ENCODE data around the gene STON1.
"Not testable (repeated sequence)": the region's sequence is repeated elsewhere in the genome, so short reads cannot be mapped to it uniquely, and the experiment has no call there.

Gene STON1

GRCh38 chr2:48574353-48575287, 44.7 kb downstream of the STON1 start:
- no peak for DNase-seq (ENCODE audit: low read depth)

GRCh38 chr2:48578313-48578712, 48.4 kb downstream of the STON1 start:
- no peak for DNase-seq (ENCODE audit: low read depth)

GRCh38 chr2:48583961-48584360, 54.0 kb downstream of the STON1 start:
- no peak for DNase-seq (ENCODE audit: low read depth)

- DNase-seq (ENCODE audit: low read depth) = no peak
These were observed 54.6 kb downstream of the STON1 start for GRCh38 chr2:48584551-48584950.

- no peak for DNase-seq (ENCODE audit: low read depth)
These were observed 56.5 kb downstream of the STON1 start for GRCh38 chr2:48586433-48586832.

GRCh38 chr2:48587560-48587959, 57.6 kb downstream of the STON1 start:
- DNase-seq (ENCODE audit: low read depth) = no peak

- DNase-seq (ENCODE audit: low read depth) = no peak
These were observed 58.0 kb downstream of the STON1 start for GRCh38 chr2:48587961-48588360.

GRCh38 chr2:48588745-48589144, 58.8 kb downstream of the STON1 start:
- DNase-seq (ENCODE audit: low read depth) = no peak

GRCh38 chr2:48589170-48589767, 59.3 kb downstream of the STON1 start:
- no peak for DNase-seq (ENCODE audit: low read depth)

- DNase-seq (ENCODE audit: low read depth) = no peak
These were observed 60.1 kb downstream of the STON1 start for GRCh38 chr2:48590017-48590416.

GRCh38 chr2:48592067-48592466, 62.1 kb downstream of the STON1 start:
- no peak for DNase-seq (ENCODE audit: low read depth)

- DNase-seq (ENCODE audit: low read depth) = not testable (repeated sequence)
These were observed 66.8 kb downstream of the STON1 start for GRCh38 chr2:48596751-48597150.

GRCh38 chr2:48597492-48597891, 67.5 kb downstream of the STON1 start:
- no peak for DNase-seq (ENCODE audit: low read depth)

GRCh38 chr2:48600204-48600813, 70.4 kb downstream of the STON1 start:
- DNase-seq (ENCODE audit: low read depth) = no peak

- DNase-seq (ENCODE audit: low read depth) = no peak
These were observed 71.0 kb downstream of the STON1 start for GRCh38 chr2:48600917-48601316.

GRCh38 chr2:48601349-48601748, 71.4 kb downstream of the STON1 start:
- no peak for DNase-seq (ENCODE audit: low read depth)

GRCh38 chr2:48605482-48606175, 75.7 kb downstream of the STON1 start:
- DNase-seq (ENCODE audit: low read depth) = no peak

- DNase-seq (ENCODE audit: low read depth) = no peak
These were observed 77.5 kb downstream of the STON1 start for GRCh38 chr2:48607307-48608014.

GRCh38 chr2:48613211-48613610, 83.3 kb downstream of the STON1 start:
- DNase-seq (ENCODE audit: low read depth) = no peak

GRCh38 chr2:48614581-48614980, 84.6 kb downstream of the STON1 start:
- DNase-seq (ENCODE audit: low read depth) = not testable (repeated sequence)

GRCh38 chr2:48617618-48618017, 87.7 kb downstream of the STON1 start, which contains the start of gene GTF2A1L:
GTF2A1L (plus strand) TSS chr2:48617856; CDS start chr2:48617875, 19 bp downstream.
- no peak for DNase-seq (ENCODE audit: low read depth)

- DNase-seq (ENCODE audit: low read depth) = no peak
These were observed 89.6 kb downstream of the STON1 start for GRCh38 chr2:48619526-48619925.

All from stimulated activated CD8-positive, alpha-beta memory T cell treated with anti-CD3 and anti-CD28 coated beads, Interleukin-15, amount 100 ng/mL, for 24 hours (primary cell).